GM19324 (cell line): ENCODE results near the gene HS1BP3.

Experiments
- ATAC-seq: cut with Tn5 transposase; IDR thresholded peaks from one replicate; pipeline ENCODE4 v1.9.1; 2021; ENCODE audit warnings: mild to moderate bottlenecking, moderate library complexity; ENCODE audit not compliant: unreplicated experiment, low FRiP score

Gene HS1BP3

DNA sequence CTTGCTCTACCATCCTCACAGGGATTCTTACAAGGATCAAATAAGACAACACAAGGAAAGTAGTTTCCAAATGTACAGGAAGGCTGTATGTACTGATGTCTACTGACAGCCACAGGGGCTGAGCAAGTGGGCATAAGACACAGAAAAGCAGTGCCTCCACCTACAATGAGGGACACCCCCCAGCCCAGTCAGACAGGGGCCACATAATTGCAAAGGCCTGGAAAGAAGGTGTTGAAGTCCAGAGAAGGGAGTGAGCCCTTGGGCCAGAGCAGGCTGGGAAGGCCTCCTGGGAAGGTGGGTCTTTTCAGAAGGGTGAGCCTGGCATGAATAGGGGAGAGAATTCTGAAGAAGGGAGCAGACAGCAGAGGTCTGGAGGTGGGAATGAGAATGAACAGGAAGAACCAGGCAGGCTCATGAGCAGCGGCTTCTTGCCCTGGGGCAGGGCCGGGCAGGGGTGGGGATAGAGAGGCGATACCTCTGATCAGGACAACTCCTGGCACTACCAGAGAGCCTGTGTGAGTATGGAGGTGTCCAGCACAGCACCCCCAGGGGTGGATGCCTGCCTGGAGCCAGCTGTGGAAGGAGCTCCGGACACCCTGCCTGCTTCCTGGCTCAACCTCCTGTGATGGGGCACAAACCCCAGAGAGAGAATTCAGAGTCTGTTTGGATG, 30.1 kb downstream of the HS1BP3 start:
- no peak for ATAC-seq

DNA sequence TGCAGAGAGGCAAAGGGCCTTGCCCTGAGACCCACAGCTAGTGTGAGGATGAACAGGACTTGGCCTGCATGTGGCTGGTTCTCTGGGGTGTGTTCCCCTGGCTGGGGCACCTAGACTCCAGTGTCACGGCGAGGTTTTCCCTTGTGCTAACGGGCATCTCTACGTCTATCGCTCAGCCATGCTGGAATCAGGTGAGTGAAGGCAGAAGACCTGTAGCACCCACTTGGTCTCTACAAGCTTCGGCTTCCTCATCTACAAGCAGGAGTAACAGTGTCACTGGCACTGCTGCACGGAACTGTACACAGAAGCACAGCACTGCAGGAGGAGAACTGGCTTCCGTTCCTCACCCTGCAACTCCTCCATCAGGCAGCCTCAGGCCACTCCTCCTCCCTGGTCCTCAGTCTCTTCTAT, 30.6 kb downstream of the HS1BP3 start:
- no peak for ATAC-seq

DNA sequence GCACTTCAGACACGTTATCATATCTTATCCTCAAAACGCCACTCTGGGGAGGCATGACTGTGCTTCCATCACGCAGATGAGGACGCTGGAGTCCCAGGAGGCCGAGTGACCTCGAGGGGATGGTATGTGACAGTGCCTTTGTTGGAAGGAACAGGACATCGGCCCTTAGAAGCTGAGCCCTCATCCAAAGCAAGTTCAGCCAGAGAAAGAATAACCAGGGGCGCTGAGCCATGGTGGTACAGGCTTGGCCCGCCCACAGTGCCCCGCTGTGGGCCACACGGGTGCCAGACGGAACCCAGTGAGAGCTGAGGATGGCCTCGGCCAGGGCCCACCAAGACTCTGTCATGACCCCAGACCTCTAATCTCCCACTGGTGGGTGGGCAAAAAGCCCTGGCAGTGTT, 31.3 kb downstream of the HS1BP3 start:
- no peak for ATAC-seq

DNA sequence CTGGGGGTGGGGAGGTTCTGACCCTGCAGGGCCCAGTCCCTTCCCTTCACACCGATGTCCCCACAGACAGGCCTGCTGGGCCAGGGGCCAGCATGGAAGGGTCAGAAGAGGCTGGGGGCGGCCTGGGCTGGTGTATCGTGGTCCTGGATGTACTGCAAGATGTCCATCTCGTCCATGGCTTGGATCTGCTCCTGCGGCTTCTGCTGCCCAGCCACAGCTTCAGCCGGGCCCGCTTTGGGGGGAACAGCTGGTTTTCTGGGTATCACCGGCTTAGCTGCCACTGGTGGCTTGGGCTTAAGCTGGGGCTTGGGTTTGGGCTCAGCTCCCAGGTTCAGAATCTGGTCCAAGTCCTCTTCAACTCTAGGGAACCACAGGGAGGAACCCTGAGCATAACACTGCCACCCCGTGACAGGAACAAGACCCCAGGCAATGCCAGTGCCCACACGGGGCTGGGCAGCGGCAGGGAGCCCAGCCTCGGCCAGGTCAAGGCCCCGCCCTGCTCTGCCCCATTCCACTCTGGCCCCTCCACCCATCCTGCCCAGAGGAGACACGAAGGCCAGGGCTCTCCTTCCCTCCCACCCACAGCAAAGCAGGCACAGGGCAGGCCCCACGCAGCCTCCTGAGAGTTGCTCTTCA, 31.9 kb downstream of the HS1BP3 start:
- ATAC-seq: no peak

DNA sequence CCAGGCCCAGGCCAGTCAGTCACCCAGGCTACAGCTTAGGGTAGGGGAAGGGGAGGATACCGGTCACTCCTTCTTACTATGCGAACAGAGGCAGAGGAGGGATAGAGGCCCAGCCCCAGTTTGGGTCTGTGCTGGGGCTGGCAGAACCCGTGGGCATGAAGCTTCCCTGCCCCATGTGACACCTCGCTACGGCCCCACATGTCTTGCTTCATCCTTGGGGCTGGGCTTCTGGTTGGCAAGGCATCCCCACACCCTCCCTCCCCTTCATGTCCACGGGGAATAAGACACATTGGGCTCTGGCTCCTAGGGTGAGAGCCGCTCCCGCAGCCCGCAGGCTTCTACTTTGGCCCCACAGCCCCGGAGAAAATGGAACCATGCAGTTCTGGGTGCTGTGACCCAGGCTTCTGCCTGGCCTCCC, 32.4 kb downstream of the HS1BP3 start:
- no peak for ATAC-seq

- no peak for ATAC-seq
Measured at GRCh38 chr2:20617892-20618467, 32.9 kb downstream of the HS1BP3 start.

DNA sequence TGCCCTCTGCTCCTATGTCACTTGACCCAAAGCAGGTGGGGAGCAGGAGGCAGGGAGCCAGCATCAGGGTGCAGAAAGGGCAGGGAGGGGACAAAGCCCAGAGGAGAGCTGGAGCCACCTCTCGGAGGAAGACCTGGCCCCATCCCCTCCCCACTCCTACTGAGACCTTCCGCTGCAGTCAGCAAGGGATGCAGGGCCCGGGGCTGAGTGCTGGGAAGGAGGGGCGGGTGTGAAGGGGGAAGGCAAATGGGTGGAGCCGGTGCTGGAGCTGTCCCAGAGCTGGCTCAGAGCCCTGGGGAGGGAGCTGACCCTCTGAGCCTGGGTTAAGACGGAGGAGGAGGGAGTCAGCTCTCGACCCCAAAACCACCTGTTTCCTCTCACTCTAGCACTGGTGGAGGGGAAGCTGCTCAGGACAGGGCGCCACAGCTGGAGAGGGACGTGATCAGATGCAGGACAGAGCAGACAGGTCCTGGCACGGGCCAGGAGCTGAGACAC, 33.8 kb downstream of the HS1BP3 start:
- ATAC-seq: no peak

- ATAC-seq: no peak
Measured at GRCh38 chr2:20616341-20616871, 34.5 kb downstream of the HS1BP3 start.

GRCh38 chr2:20615466-20616241, 35.2 kb downstream of the HS1BP3 start:
- ATAC-seq: no peak

- ATAC-seq: no peak
Measured at GRCh38 chr2:20615068-20615465, 35.8 kb downstream of the HS1BP3 start.

- ATAC-seq: no peak
Measured at GRCh38 chr2:20614201-20615067, 36.5 kb downstream of the HS1BP3 start.

DNA sequence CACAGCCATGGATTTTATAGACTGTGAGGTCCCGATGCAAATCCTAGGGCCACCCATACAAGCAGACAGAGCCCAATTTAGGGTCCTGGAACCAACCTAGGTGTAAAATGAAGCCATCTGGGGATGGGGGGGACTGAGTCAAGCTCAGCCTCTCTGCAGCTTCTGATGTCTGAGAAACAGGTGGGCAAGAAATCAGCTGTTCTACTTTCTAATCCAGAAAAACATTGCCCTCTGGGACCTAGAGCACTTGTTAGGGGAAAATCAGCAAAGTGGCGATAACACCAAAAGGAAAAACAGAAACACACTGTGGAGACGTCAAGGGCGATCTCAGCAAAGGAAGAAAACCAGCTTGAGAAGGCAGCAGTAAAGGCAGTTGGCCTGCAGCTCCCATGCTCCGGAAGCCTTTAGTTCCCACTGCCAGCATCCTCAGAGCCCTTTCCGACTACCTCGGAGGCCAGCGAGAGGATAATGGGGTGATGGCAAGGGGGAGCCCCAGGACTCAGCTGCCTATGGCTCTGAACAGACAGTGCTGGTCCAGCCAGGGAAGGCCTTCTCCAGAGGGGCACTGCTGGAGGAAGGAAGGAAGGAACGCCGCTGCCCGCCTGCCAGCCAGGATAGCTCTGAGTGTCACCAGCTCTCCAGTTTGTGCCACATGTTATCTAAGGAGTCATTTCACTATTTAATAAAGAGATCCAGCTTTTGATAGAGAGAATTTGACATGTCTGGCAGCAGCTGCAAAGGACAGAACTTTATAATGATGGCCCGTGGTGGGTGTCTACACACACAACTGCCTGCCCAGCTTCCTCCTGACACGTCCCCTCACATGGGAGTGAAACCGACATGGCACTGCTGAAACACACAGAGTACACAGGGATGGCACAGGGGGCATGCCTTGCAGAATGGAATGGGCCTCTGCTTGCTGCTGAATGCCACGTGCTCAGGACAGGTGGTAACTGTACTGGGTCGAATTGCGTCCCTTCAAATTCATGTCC, 37.7 kb downstream of the HS1BP3 start:
- no peak for ATAC-seq

- ATAC-seq: no peak
Measured at GRCh38 chr2:20611844-20612356, 39.0 kb downstream of the HS1BP3 start.

GRCh38 chr2:20611077-20611843, 39.6 kb downstream of the HS1BP3 start:
- ATAC-seq: no peak

GRCh38 chr2:20609995-20610357, 40.9 kb downstream of the HS1BP3 start:
- ATAC-seq: no peak

DNA sequence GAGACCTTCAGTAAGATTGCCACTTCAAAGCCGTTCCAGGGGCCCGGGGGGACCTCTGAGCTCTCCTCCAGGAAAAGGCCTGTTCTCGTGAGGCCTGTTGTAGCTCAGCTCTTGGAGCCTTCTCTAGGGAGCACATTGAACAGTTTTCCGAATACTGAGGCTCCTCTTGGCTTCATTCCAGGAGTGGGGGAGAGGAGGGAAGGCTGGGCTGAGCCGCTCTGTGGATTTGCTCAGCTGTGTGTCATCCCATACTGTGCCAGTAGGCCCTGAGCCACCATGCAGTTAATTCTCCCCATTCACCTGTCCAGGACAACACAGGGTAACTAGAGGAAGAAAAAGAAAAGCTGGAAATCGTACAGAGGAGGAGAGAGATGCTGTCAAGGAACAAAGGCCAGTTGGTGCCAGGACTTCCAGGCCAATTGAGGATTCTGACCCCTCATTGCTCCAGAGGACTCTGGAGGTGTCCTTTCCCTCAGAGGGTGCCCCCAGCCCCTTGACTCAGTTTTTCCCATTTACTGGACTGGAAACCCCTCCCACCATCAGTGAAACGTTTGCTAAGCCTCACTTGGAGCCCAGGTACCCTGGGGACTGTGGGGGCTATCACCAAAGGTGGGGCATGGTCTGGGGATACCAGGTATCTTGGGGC, 41.4 kb downstream of the HS1BP3 start:
- no peak for ATAC-seq

- no peak for ATAC-seq
Measured at GRCh38 chr2:20608666-20609348, 42.1 kb downstream of the HS1BP3 start.
